ENCODE results near the gene SLC46A1. TPM values are rescaled to one million over a fixed set of nuclear protein-coding genes. Genes with fewer than 3 reads are reported as not detected.

Gene SLC46A1
- total and polyA plus RNA-seq, 2 of the 13 experiments (the other 11 are each of a cell fraction or from before 2014, with no cell fraction given) = 19.6 to 22.6 TPM

GRCh38 chr17:28368306-28368831 lies 37.6 kb downstream of the SLC46A1 start (continued):
- TF ChIP-seq ZBTB14 (CRISPR knock-in tag; IDR thresholded peaks at IDR 0.05) (no peak), MIXL1 (CRISPR knock-in tag; IDR thresholded peaks at IDR 0.05) (peak; percentile 73), FOSL1 (CRISPR knock-in tag; IDR thresholded peaks at IDR 0.05; ENCODE audit: borderline replicate concordance) (no peak), ZNF510 (CRISPR knock-in tag; IDR thresholded peaks at IDR 0.05; ENCODE audit: low read depth) (no peak), ZNF816 (CRISPR knock-in tag; IDR thresholded peaks at IDR 0.05; ENCODE audit: borderline replicate concordance) (no peak), ZNF768 (CRISPR knock-in tag; IDR thresholded peaks at IDR 0.05) (no peak), SP2 (CRISPR knock-in tag; IDR thresholded peaks at IDR 0.05) (no peak), KDM4B (CRISPR knock-in tag; IDR thresholded peaks at IDR 0.05) (no peak), TRIM22 (IDR thresholded peaks at IDR 0.05) (no peak), ERF (CRISPR knock-in tag; IDR thresholded peaks at IDR 0.05) (peak; percentile 53; the same call in 1 of the 2 replicates), KLF15 (CRISPR knock-in tag; IDR thresholded peaks at IDR 0.05; ENCODE audit: borderline replicate concordance) (no peak; the same call in 1 of the 2 replicates), SPEN (CRISPR knock-in tag; IDR thresholded peaks at IDR 0.05; ENCODE audit: low read depth) (peak; percentile 77), RFXANK (CRISPR knock-in tag; IDR thresholded peaks at IDR 0.05) (no peak), RFX5 (IDR thresholded peaks at IDR 0.05; ENCODE audit: low read depth, low read length) (no peak), CERS6 (CRISPR knock-in tag; IDR thresholded peaks at IDR 0.05) (no peak), ZBTB34 (CRISPR knock-in tag; IDR thresholded peaks at IDR 0.05) (peak; percentile 97), EHMT2 (IDR thresholded peaks at IDR 0.05; ENCODE audit: borderline replicate concordance, low read depth, low read length) (no peak), SYNCRIP (IDR thresholded peaks at IDR 0.05; ENCODE audit: insufficient read depth, low read depth, low read length) (no peak), ZNF550 (CRISPR knock-in tag; IDR thresholded peaks at IDR 0.05; ENCODE audit: borderline replicate concordance) (no peak), ZSCAN5A (CRISPR knock-in tag; IDR thresholded peaks at IDR 0.05; ENCODE audit: borderline replicate concordance) (no peak), ZNF782 (CRISPR knock-in tag; IDR thresholded peaks at IDR 0.05; ENCODE audit: borderline replicate concordance) (no peak; the same call in 1 of the 2 replicates), MXD4 (CRISPR knock-in tag; IDR thresholded peaks at IDR 0.05) (no peak), SMAD3 (CRISPR knock-in tag; IDR thresholded peaks at IDR 0.05) (0 out of 2 replicates have a peak, but pooled peaks have one; percentile 68), ZNF747 (CRISPR knock-in tag; IDR thresholded peaks at IDR 0.05; ENCODE audit: borderline replicate concordance) (peak; percentile 88)
